ENCODE results near the gene TMEM72. TPM values are rescaled to one million over a fixed set of nuclear protein-coding genes. Genes with fewer than 3 reads are reported as not detected.

Gene TMEM72
- polyA plus RNA-seq, 2 of the 4 experiments (the other 2 are of a cell fraction), result not detected

DNA sequence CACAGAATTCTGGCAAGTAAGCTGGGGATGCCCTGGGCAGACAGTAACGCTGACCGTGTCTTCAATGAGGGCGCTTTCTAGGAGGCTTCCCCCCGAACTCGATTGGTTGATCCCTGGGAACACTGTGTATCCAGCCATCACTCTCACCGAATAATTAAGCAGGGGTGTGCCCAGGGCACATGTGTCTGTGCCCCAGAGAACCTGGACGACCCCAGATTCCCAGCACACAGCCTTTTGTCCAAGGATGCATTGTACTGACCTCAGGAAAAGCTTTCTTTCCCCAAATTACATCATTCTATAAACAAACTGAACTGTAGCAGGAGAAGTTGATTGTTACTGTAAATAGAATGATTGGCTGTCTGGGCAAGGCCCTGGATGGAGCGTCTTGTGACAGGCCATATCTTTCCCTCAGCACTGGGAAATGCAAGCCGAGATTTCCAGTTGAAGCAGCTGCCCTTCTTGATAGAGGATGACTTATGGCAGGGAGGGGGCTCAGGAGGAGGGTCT is 74.1 kb downstream of the TMEM72 start:
- no peaks in the 10 kb centered on the region for H3K9me3 ChIP-seq
- FAIRE-seq, result no peak
- no peak for ATAC-seq
- no peak for DNase-seq (ENCODE audit: low read depth in 1 of 2, low spot score in 1 of 2)
- H3K4me2 ChIP-seq, result peak overlapping the region; percentile 15; the same call in 1 of the 3 replicates
- H3K27ac ChIP-seq, result peak overlapping the region in 1 of 2 experiments; percentile 45; a peak in 1 of 6 replicates
- TF ChIP-seq JUNB (IDR thresholded peaks at IDR 0.05) (no peak), HOXB13 (CRISPR knock-in tag; IDR thresholded peaks at IDR 0.05; ENCODE audit: low read depth) (no peak), RAD21 (conservative IDR thresholded peaks at IDR 0.05 in 1 of 2, IDR thresholded peaks at IDR 0.05 in 1 of 2) (no peak), HEYL (CRISPR knock-in tag; IDR thresholded peaks at IDR 0.05) (no peak), NPAS2 (CRISPR knock-in tag; IDR thresholded peaks at IDR 0.05; ENCODE audit: borderline replicate concordance) (no peak), SMC3 (IDR thresholded peaks at IDR 0.05) (no peak), SREBF2 (IDR thresholded peaks at IDR 0.05) (no peak), FOXS1 (CRISPR knock-in tag; IDR thresholded peaks at IDR 0.05) (no peak), RARB (CRISPR knock-in tag; IDR thresholded peaks at IDR 0.05) (no peak), EHF (CRISPR knock-in tag; IDR thresholded peaks at IDR 0.05) (no peak), TFCP2L1 (CRISPR knock-in tag; IDR thresholded peaks at IDR 0.05) (no peak)
- TF ChIP-seq, protein P1, sequence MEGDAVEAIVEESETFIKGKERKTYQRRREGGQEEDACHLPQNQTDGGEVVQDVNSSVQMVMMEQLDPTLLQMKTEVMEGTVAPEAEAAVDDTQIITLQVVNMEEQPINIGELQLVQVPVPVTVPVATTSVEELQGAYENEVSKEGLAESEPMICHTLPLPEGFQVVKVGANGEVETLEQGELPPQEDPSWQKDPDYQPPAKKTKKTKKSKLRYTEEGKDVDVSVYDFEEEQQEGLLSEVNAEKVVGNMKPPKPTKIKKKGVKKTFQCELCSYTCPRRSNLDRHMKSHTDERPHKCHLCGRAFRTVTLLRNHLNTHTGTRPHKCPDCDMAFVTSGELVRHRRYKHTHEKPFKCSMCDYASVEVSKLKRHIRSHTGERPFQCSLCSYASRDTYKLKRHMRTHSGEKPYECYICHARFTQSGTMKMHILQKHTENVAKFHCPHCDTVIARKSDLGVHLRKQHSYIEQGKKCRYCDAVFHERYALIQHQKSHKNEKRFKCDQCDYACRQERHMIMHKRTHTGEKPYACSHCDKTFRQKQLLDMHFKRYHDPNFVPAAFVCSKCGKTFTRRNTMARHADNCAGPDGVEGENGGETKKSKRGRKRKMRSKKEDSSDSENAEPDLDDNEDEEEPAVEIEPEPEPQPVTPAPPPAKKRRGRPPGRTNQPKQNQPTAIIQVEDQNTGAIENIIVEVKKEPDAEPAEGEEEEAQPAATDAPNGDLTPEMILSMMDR (IDR thresholded peaks at IDR 0.05), result no peak
- TF ChIP-seq, protein P2, sequence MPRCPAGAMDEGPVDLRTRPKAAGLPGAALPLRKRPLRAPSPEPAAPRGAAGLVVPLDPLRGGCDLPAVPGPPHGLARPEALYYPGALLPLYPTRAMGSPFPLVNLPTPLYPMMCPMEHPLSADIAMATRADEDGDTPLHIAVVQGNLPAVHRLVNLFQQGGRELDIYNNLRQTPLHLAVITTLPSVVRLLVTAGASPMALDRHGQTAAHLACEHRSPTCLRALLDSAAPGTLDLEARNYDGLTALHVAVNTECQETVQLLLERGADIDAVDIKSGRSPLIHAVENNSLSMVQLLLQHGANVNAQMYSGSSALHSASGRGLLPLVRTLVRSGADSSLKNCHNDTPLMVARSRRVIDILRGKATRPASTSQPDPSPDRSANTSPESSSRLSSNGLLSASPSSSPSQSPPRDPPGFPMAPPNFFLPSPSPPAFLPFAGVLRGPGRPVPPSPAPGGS (IDR thresholded peaks at IDR 0.05), result no peak
- TF ChIP-seq, protein P3, sequence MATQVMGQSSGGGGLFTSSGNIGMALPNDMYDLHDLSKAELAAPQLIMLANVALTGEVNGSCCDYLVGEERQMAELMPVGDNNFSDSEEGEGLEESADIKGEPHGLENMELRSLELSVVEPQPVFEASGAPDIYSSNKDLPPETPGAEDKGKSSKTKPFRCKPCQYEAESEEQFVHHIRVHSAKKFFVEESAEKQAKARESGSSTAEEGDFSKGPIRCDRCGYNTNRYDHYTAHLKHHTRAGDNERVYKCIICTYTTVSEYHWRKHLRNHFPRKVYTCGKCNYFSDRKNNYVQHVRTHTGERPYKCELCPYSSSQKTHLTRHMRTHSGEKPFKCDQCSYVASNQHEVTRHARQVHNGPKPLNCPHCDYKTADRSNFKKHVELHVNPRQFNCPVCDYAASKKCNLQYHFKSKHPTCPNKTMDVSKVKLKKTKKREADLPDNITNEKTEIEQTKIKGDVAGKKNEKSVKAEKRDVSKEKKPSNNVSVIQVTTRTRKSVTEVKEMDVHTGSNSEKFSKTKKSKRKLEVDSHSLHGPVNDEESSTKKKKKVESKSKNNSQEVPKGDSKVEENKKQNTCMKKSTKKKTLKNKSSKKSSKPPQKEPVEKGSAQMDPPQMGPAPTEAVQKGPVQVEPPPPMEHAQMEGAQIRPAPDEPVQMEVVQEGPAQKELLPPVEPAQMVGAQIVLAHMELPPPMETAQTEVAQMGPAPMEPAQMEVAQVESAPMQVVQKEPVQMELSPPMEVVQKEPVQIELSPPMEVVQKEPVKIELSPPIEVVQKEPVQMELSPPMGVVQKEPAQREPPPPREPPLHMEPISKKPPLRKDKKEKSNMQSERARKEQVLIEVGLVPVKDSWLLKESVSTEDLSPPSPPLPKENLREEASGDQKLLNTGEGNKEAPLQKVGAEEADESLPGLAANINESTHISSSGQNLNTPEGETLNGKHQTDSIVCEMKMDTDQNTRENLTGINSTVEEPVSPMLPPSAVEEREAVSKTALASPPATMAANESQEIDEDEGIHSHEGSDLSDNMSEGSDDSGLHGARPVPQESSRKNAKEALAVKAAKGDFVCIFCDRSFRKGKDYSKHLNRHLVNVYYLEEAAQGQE (IDR thresholded peaks at IDR 0.05), result no peak
- 70% methylated on average over 9 of the region's 9 CpGs for WGBS (ENCODE audit: missing lambda C conversion rate)
- ChIA-PET POLR2A (no interaction called here), CTCF (interaction anchor here (0.7 to 1.3 kb wide), 3 partner anchors 9 to 655 kb away, joined by 3 read pairs; no protein-coding TSS in a partner anchor)
- H3K4me1 ChIP-seq, result peaks cover 34% of the 10 kb centered on the region
- no peak overlapping the region for H3K4me3 ChIP-seq

DNA sequence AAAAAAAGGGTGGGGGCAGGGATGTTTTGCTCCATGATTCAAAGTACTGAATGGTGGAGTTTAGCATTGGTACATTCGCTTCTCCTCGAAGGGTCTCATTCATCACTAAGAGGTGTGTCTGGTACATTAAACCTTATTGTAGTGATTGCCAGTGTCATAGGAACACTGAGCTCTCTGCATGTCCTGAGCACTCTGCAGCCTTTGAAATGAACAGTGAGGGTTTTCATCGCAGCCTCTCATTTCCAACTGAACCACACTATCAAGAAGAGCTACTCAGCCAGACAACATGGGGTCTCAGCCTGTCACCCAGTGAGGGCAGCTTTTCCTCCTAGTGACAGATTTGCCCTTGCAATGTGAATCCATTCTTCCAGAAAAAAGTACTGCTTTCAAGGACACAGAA is 75.0 kb downstream of the TMEM72 start:
- Histone ChIP-seq H3K4me1 (peaks cover 24% of the 10 kb centered on the region), H3K4me2 (no peak overlapping the region), H3K27ac (peak overlapping the region in 1 of 2 experiments; percentile 45; a peak in 1 of 6 replicates), H3K4me3 (no peak overlapping the region), H3K9me3 (no peaks in the 10 kb centered on the region)
- ATAC-seq (no peak), DNase-seq (ENCODE audit: low read depth in 1 of 2, low spot score in 1 of 2) (no peak), FAIRE-seq (no peak)
- no peak for TF ChIP-seq JUN (IDR thresholded peaks at IDR 0.05)
- TF ChIP-seq FOSL2 (IDR thresholded peaks at IDR 0.05), result no peak
- no peak for TF ChIP-seq FOSL2 (CRISPR knock-in tag; IDR thresholded peaks at IDR 0.05)
- TF ChIP-seq SMC3 (IDR thresholded peaks at IDR 0.05), result no peak
- WGBS (ENCODE audit: missing lambda C conversion rate), result 93% methylated on average over 3 of the region's 3 CpGs
- ChIA-PET CTCF (interaction anchor here (0.7 to 1.4 kb wide), 4 partner anchors 23 to 1911 kb away, joined by 3 read pairs; no protein-coding TSS in a partner anchor), POLR2A (interaction anchor here (0.7 kb wide), 1 partner anchor 23 kb away, joined by 3 read pairs; no protein-coding TSS in a partner anchor)

Other genes starting within 250 kb of the TMEM72 start
- gene RASSF4, start 48.5 kb downstream of the TMEM72 start, polyA plus RNA-seq (2011; rRNA removed), result 2.1 and 2.2 TPM in 2 replicates
- gene RASSF4, start 48.5 kb downstream of the TMEM72 start, polyA plus RNA-seq (2017; fragmentation: RNase III; extraction: RNeasy Plus Mini Kit Qiagen cat#74134 plus additional on column Dnase treatment), result 1.3 to 2.3 TPM (median 1.9 TPM) in 3 replicates
- 0.89 and 0.92 TPM in 2 replicates for gene DEPP1, start 67.5 kb downstream of the TMEM72 start, polyA plus RNA-seq (2011; rRNA removed)
- 0.22 to 0.50 TPM (median 0.46 TPM) in 3 replicates for gene DEPP1, start 67.5 kb downstream of the TMEM72 start, polyA plus RNA-seq (2017; fragmentation: RNase III; extraction: RNeasy Plus Mini Kit Qiagen cat#74134 plus additional on column Dnase treatment)
- 11.0 and 13.0 TPM in 2 replicates for gene ZNF22, start 89.6 kb downstream of the TMEM72 start, polyA plus RNA-seq (2011; rRNA removed)
- gene ZNF22, start 89.6 kb downstream of the TMEM72 start, polyA plus RNA-seq (2017; fragmentation: RNase III; extraction: RNeasy Plus Mini Kit Qiagen cat#74134 plus additional on column Dnase treatment), result 8.5 to 8.7 TPM (median 8.6 TPM) in 3 replicates